Smooth muscle cell (in vitro differentiated cells): ENCODE data around the gene RPS8. TPM values are rescaled to one million over a fixed set of nuclear protein-coding genes. Genes with fewer than 3 reads are reported as not detected.
"Not testable (repeated sequence)": the region's sequence is repeated elsewhere in the genome, so short reads cannot be mapped to it uniquely, and the experiment has no call there.

Experiments
- DNase-seq: peaks from one replicate; lab custom pipeline; 2025; ENCODE audit not compliant: unreplicated experiment; lab: John Stamatoyannopoulos, UW
- H2AFZ ChIP-seq: fragments of 200-600 bp; sonication (generic); 2 replicates; pipeline ENCODE4 v1.6.0; 2016; ENCODE audit warnings: antibody characterized with exemption, low read depth, mild to moderate bottlenecking
- H3F3A ChIP-seq: fragments of 200-600 bp; sonication (generic); 2 replicates; pipeline ENCODE4 v1.6.0; 2017; ENCODE audit warnings: antibody characterized with exemption, low read depth
- H3K27ac ChIP-seq: fragments of 200-600 bp; sonication (generic); 2 replicates; pipeline ENCODE4 v1.5.1; 2016; ENCODE audit warnings: low read depth, mild to moderate bottlenecking
- H3K27me3 ChIP-seq: fragments of 200-600 bp; sonication (generic); 2 replicates; pipeline ENCODE4 v1.6.1; 2016; ENCODE audit warnings: low read depth, mild to moderate bottlenecking
- H3K36me3 ChIP-seq: fragments of 200-600 bp; sonication (generic); 2 replicates; pipeline ENCODE4 v1.5.1; 2016; ENCODE audit warnings: low read depth
- H3K4me1 ChIP-seq: fragments of 200-600 bp; sonication (generic); 2 replicates; pipeline ENCODE4 v1.5.1; 2016; ENCODE audit warnings: low read depth
- H3K4me2 ChIP-seq: fragments of 200-600 bp; sonication (generic); 2 replicates; pipeline ENCODE4 v1.6.0; 2016; ENCODE audit warnings: mild to moderate bottlenecking
- H3K4me3 ChIP-seq: fragments of 200-600 bp; sonication (generic); 2 replicates; pipeline ENCODE4 v1.5.1; 2016; ENCODE audit warnings: mild to moderate bottlenecking
- H3K79me2 ChIP-seq: fragments of 200-600 bp; sonication (generic); 2 replicates; pipeline ENCODE4 v1.6.0; 2016; ENCODE audit warnings: low read depth, mild to moderate bottlenecking
- H3K9ac ChIP-seq: fragments of 200-600 bp; sonication (generic); 2 replicates; pipeline ENCODE4 v1.6.0; 2016; ENCODE audit warnings: low read depth
- H3K9me3 ChIP-seq: fragments of 200-600 bp; sonication (generic); replicated peaks from 2 replicates; pipeline ENCODE4 v1.5.1; 2016; ENCODE audit warnings: low read depth
- H4K20me1 ChIP-seq: fragments of 200-600 bp; sonication (generic); 2 replicates; pipeline ENCODE4 v1.6.0; 2016; ENCODE audit warnings: low read depth
- CTCF ChIP-seq: fragments of 200-600 bp; sonication (generic); IDR thresholded peaks from 2 replicates; pipeline ENCODE4 v1.5.1; 2017; ENCODE audit warnings: borderline replicate concordance, mild to moderate bottlenecking, antibody characterized with exemption; ENCODE audit not compliant: insufficient read depth, poor library complexity, severe bottlenecking
- WGBS: methylation state at CpG from one replicate; pipeline ENCODE4 v1.1.7; 2016; ENCODE audit warnings: low lambda C conversion rate; 5-methylcytosine and 5-hydroxymethylcytosine counted together
- polyA plus RNA-seq: library from polyadenylated mRNA; unstranded; fragments of >200 nt; fragmentation: Nextera tagmentation; extraction: Ambion mirVana; gene quantifications from 2 replicates; pipeline ENCODE4 v1.2.1, GENCODE V29; 2016
- total RNA-seq: library from RNA; depleted of rRNA; stranded (reverse); fragments of >200 nt; gene quantifications from 2 replicates; pipeline ENCODE4 v1.2.3, GENCODE V29; 2014

The RPS8 gene
- total and polyA plus RNA-seq, 2 experiments from 2014 or later, result 478 to 2,330 TPM

GRCh38 chr1:44810101-44810761 lies 34.9 kb downstream of the RPS8 start:
- peak overlapping the region; percentile 98 for H3K9ac ChIP-seq
- H3K27me3 ChIP-seq, result no peaks in the 10 kb centered on the region
- peaks cover 21% of the 10 kb centered on the region for H3K79me2 ChIP-seq
- peak overlapping the region; percentile 100 for H3K27ac ChIP-seq
- H3K4me2 ChIP-seq, result peak overlapping the region; percentile 91
- H4K20me1 ChIP-seq, result peaks cover 18% of the 10 kb centered on the region
- no peaks in the 10 kb centered on the region for H3K36me3 ChIP-seq
- H3K4me3 ChIP-seq, result peak overlapping the region; percentile 40
- no peak for DNase-seq
- TF ChIP-seq CTCF, result no peak
- no peak overlapping the region for H2AFZ ChIP-seq
- peaks cover 38% of the 10 kb centered on the region for H3F3A ChIP-seq
- H3K9me3 ChIP-seq, result no peaks in the 10 kb centered on the region
- peaks cover 48% of the 10 kb centered on the region for H3K4me1 ChIP-seq
- WGBS, result 78% methylated on average over 12 of the region's 12 CpGs

GRCh38 chr1:44810762-44811105 lies 35.4 kb downstream of the RPS8 start:
- Histone ChIP-seq H3K27ac (peak overlapping the region; percentile 100), H3K4me2 (peak overlapping the region; percentile 91), H3F3A (peaks cover 40% of the 10 kb centered on the region), H4K20me1 (peaks cover 18% of the 10 kb centered on the region), H3K9ac (peak overlapping the region; percentile 98), H3K4me1 (peaks cover 48% of the 10 kb centered on the region), H3K79me2 (peaks cover 21% of the 10 kb centered on the region)
- H3K4me3 ChIP-seq, H3K27me3 ChIP-seq, H2AFZ ChIP-seq, H3K36me3 ChIP-seq, DNase-seq, H3K9me3 ChIP-seq: not testable (repeated sequence)
- WGBS, result 94% methylated on average over 4 of the region's 4 CpGs

GRCh38 chr1:44811234-44811633 lies 35.9 kb downstream of the RPS8 start:
- Histone ChIP-seq H3K9ac (peak overlapping the region; percentile 67), H3K9me3 (no peaks in the 10 kb centered on the region), H3F3A (peaks cover 40% of the 10 kb centered on the region), H3K4me2 (peak overlapping the region; percentile 91), H3K27me3 (no peaks in the 10 kb centered on the region), H2AFZ (no peak overlapping the region), H3K4me1 (peaks cover 48% of the 10 kb centered on the region), H3K36me3 (no peaks in the 10 kb centered on the region), H3K4me3 (no peak overlapping the region), H3K79me2 (peaks cover 21% of the 10 kb centered on the region), H4K20me1 (peaks cover 18% of the 10 kb centered on the region), H3K27ac (peak overlapping the region; percentile 100)
- TF ChIP-seq CTCF, result no peak
- 56% methylated on average over 8 of the region's 8 CpGs for WGBS
- no peak for DNase-seq

GRCh38 chr1:44812822-44813543 lies 37.6 kb downstream of the RPS8 start:
- Histone ChIP-seq H4K20me1 (peaks cover 18% of the 10 kb centered on the region), H3K4me2 (peak overlapping the region; percentile 40), H3K27me3 (no peaks in the 10 kb centered on the region), H3F3A (peaks cover 41% of the 10 kb centered on the region), H3K27ac (peak overlapping the region; percentile 22), H3K79me2 (peaks cover 21% of the 10 kb centered on the region), H3K4me1 (peaks cover 38% of the 10 kb centered on the region), H3K9ac (no peak overlapping the region), H3K9me3 (no peaks in the 10 kb centered on the region), H3K36me3 (no peaks in the 10 kb centered on the region), H3K4me3 (no peak overlapping the region), H2AFZ (no peak overlapping the region)
- 58% methylated on average over 47 of the region's 48 CpGs for WGBS
- no peak for TF ChIP-seq CTCF
- no peak for DNase-seq

- DNase-seq, H3K4me2 ChIP-seq: not testable (repeated sequence)
- peak overlapping the region; percentile 22 for H3K27ac ChIP-seq
Measured at GRCh38 chr1:44815926-44816325, 40.6 kb downstream of the RPS8 start.

More at GRCh38 chr1:44815926-44816325, 40.6 kb downstream of the RPS8 start:
- WGBS, result 96% methylated on average over 9 of the region's 9 CpGs
- not testable (repeated sequence) for H3K9me3 ChIP-seq, H3K27me3 ChIP-seq, H3K9ac ChIP-seq, H3K36me3 ChIP-seq, H3K4me3 ChIP-seq, H2AFZ ChIP-seq, H3K79me2 ChIP-seq
- Histone ChIP-seq H3K4me1 (peaks cover 24% of the 10 kb centered on the region), H3F3A (peaks cover 19% of the 10 kb centered on the region), H4K20me1 (peaks cover 18% of the 10 kb centered on the region)
